ENCODE data around the gene DENND1A.
A peak's percentile ranks its signal among the peaks of the same experiment; 100 is the strongest.

DENND1A gene

GRCh38 chr9:123373447-123373923 lies 556.4 kb downstream of the DENND1A start:
- Histone ChIP-seq H3K36me3 (ENCODE audit: control insufficient read depth, insufficient read depth, low read length) (no peaks in the 10 kb centered on the region), H3K27me3 (ENCODE audit: control insufficient read depth, insufficient read depth, low read length) (peaks cover 49% of the 10 kb centered on the region), H3K27ac (ENCODE audit: low read depth, low read length) (no peak overlapping the region), H3K9ac (ENCODE audit: low read depth, low read length) (peak overlapping the region; percentile 14; the same call in 1 of the 2 replicates), H3K4me3 (ENCODE audit: low read depth, low read length) (peak overlapping the region; percentile 31; the same call in 1 of the 2 replicates), H3K4me1 (ENCODE audit: control insufficient read depth, insufficient read depth, low read length) (peaks cover 6% of the 10 kb centered on the region; the same call in 1 of the 2 replicates), H3K9me3 (ENCODE audit: control insufficient read depth, insufficient read depth, low read length) (no peaks in the 10 kb centered on the region)

- H3K36me3 ChIP-seq (ENCODE audit: control insufficient read depth, insufficient read depth, low read length): no peaks in the 10 kb centered on the region
- peak overlapping the region; percentile 31; the same call in 1 of the 2 replicates for H3K4me3 ChIP-seq (ENCODE audit: low read depth, low read length)
- peaks cover 49% of the 10 kb centered on the region for H3K27me3 ChIP-seq (ENCODE audit: control insufficient read depth, insufficient read depth, low read length)
- H3K27ac ChIP-seq (ENCODE audit: low read depth, low read length): no peak overlapping the region
- peak overlapping the region; percentile 14; the same call in 1 of the 2 replicates for H3K9ac ChIP-seq (ENCODE audit: low read depth, low read length)
- H3K4me1 ChIP-seq (ENCODE audit: control insufficient read depth, insufficient read depth, low read length): peaks cover 11% of the 10 kb centered on the region; the same call in 1 of the 2 replicates
- no peaks in the 10 kb centered on the region for H3K9me3 ChIP-seq (ENCODE audit: control insufficient read depth, insufficient read depth, low read length)
These were observed 557.0 kb downstream of the DENND1A start for GRCh38 chr9:123372766-123373446.

GRCh38 chr9:123371805-123372590 lies 557.9 kb downstream of the DENND1A start:
- Histone ChIP-seq H3K4me3 (ENCODE audit: low read depth, low read length) (no peak overlapping the region), H3K27ac (ENCODE audit: low read depth, low read length) (no peak overlapping the region), H3K9ac (ENCODE audit: low read depth, low read length) (no peak overlapping the region), H3K9me3 (ENCODE audit: control insufficient read depth, insufficient read depth, low read length) (no peaks in the 10 kb centered on the region), H3K27me3 (ENCODE audit: control insufficient read depth, insufficient read depth, low read length) (peaks cover 49% of the 10 kb centered on the region), H3K36me3 (ENCODE audit: control insufficient read depth, insufficient read depth, low read length) (no peaks in the 10 kb centered on the region), H3K4me1 (ENCODE audit: control insufficient read depth, insufficient read depth, low read length) (peaks cover 11% of the 10 kb centered on the region; the same call in 1 of the 2 replicates)

GRCh38 chr9:123371228-123371584 lies 558.7 kb downstream of the DENND1A start:
- Histone ChIP-seq H3K36me3 (ENCODE audit: control insufficient read depth, insufficient read depth, low read length) (no peaks in the 10 kb centered on the region), H3K9ac (ENCODE audit: low read depth, low read length) (no peak overlapping the region), H3K27me3 (ENCODE audit: control insufficient read depth, insufficient read depth, low read length) (peaks cover 49% of the 10 kb centered on the region), H3K27ac (ENCODE audit: low read depth, low read length) (no peak overlapping the region), H3K4me1 (ENCODE audit: control insufficient read depth, insufficient read depth, low read length) (peaks cover 11% of the 10 kb centered on the region; the same call in 1 of the 2 replicates), H3K4me3 (ENCODE audit: low read depth, low read length) (no peak overlapping the region), H3K9me3 (ENCODE audit: control insufficient read depth, insufficient read depth, low read length) (no peaks in the 10 kb centered on the region)

- Histone ChIP-seq H3K9me3 (ENCODE audit: control insufficient read depth, insufficient read depth, low read length) (no peaks in the 10 kb centered on the region), H3K27ac (ENCODE audit: low read depth, low read length) (no peak overlapping the region), H3K36me3 (ENCODE audit: control insufficient read depth, insufficient read depth, low read length) (no peaks in the 10 kb centered on the region), H3K27me3 (ENCODE audit: control insufficient read depth, insufficient read depth, low read length) (peaks cover 49% of the 10 kb centered on the region), H3K4me1 (ENCODE audit: control insufficient read depth, insufficient read depth, low read length) (peaks cover 11% of the 10 kb centered on the region), H3K9ac (ENCODE audit: low read depth, low read length) (no peak overlapping the region), H3K4me3 (ENCODE audit: low read depth, low read length) (no peak overlapping the region)
These were observed 559.2 kb downstream of the DENND1A start for GRCh38 chr9:123370526-123371227.

- no peaks in the 10 kb centered on the region for H3K9me3 ChIP-seq (ENCODE audit: control insufficient read depth, insufficient read depth, low read length)
- no peak overlapping the region for H3K4me3 ChIP-seq (ENCODE audit: low read depth, low read length)
- H3K27ac ChIP-seq (ENCODE audit: low read depth, low read length): no peak overlapping the region
- H3K27me3 ChIP-seq (ENCODE audit: control insufficient read depth, insufficient read depth, low read length): peaks cover 47% of the 10 kb centered on the region
- H3K4me1 ChIP-seq (ENCODE audit: control insufficient read depth, insufficient read depth, low read length): peaks cover 16% of the 10 kb centered on the region
- H3K36me3 ChIP-seq (ENCODE audit: control insufficient read depth, insufficient read depth, low read length): no peaks in the 10 kb centered on the region
- H3K9ac ChIP-seq (ENCODE audit: low read depth, low read length): no peak overlapping the region
These were observed 559.8 kb downstream of the DENND1A start for GRCh38 chr9:123370108-123370507.

GRCh38 chr9:123369296-123369695 lies 560.6 kb downstream of the DENND1A start:
- H3K27me3 ChIP-seq (ENCODE audit: control insufficient read depth, insufficient read depth, low read length): peaks cover 38% of the 10 kb centered on the region
- no peak overlapping the region for H3K9ac ChIP-seq (ENCODE audit: low read depth, low read length)
- H3K9me3 ChIP-seq (ENCODE audit: control insufficient read depth, insufficient read depth, low read length): no peaks in the 10 kb centered on the region
- H3K36me3 ChIP-seq (ENCODE audit: control insufficient read depth, insufficient read depth, low read length): no peaks in the 10 kb centered on the region
- no peak overlapping the region for H3K4me3 ChIP-seq (ENCODE audit: low read depth, low read length)
- H3K4me1 ChIP-seq (ENCODE audit: control insufficient read depth, insufficient read depth, low read length): peaks cover 14% of the 10 kb centered on the region
- no peak overlapping the region for H3K27ac ChIP-seq (ENCODE audit: low read depth, low read length)

GRCh38 chr9:123368536-123369153 lies 561.3 kb downstream of the DENND1A start:
- peaks cover 12% of the 10 kb centered on the region for H3K4me1 ChIP-seq (ENCODE audit: control insufficient read depth, insufficient read depth, low read length)
- H3K4me3 ChIP-seq (ENCODE audit: low read depth, low read length): no peak overlapping the region
- no peak overlapping the region for H3K27ac ChIP-seq (ENCODE audit: low read depth, low read length)
- no peaks in the 10 kb centered on the region for H3K9me3 ChIP-seq (ENCODE audit: control insufficient read depth, insufficient read depth, low read length)
- no peak overlapping the region for H3K9ac ChIP-seq (ENCODE audit: low read depth, low read length)
- no peaks in the 10 kb centered on the region for H3K36me3 ChIP-seq (ENCODE audit: control insufficient read depth, insufficient read depth, low read length)
- H3K27me3 ChIP-seq (ENCODE audit: control insufficient read depth, insufficient read depth, low read length): peaks cover 32% of the 10 kb centered on the region

GRCh38 chr9:123368023-123368422 lies 561.9 kb downstream of the DENND1A start:
- H3K4me1 ChIP-seq (ENCODE audit: control insufficient read depth, insufficient read depth, low read length): peaks cover 12% of the 10 kb centered on the region
- H3K9ac ChIP-seq (ENCODE audit: low read depth, low read length): no peak overlapping the region
- no peak overlapping the region for H3K4me3 ChIP-seq (ENCODE audit: low read depth, low read length)
- peaks cover 26% of the 10 kb centered on the region for H3K27me3 ChIP-seq (ENCODE audit: control insufficient read depth, insufficient read depth, low read length)
- H3K36me3 ChIP-seq (ENCODE audit: control insufficient read depth, insufficient read depth, low read length): no peaks in the 10 kb centered on the region
- H3K9me3 ChIP-seq (ENCODE audit: control insufficient read depth, insufficient read depth, low read length): no peaks in the 10 kb centered on the region
- no peak overlapping the region for H3K27ac ChIP-seq (ENCODE audit: low read depth, low read length)

GRCh38 chr9:123365881-123366528 lies 563.9 kb downstream of the DENND1A start:
- Histone ChIP-seq H3K4me3 (ENCODE audit: low read depth, low read length) (no peak overlapping the region), H3K27ac (ENCODE audit: low read depth, low read length) (no peak overlapping the region), H3K36me3 (ENCODE audit: control insufficient read depth, insufficient read depth, low read length) (no peaks in the 10 kb centered on the region), H3K9ac (ENCODE audit: low read depth, low read length) (no peak overlapping the region), H3K9me3 (ENCODE audit: control insufficient read depth, insufficient read depth, low read length) (no peaks in the 10 kb centered on the region), H3K27me3 (ENCODE audit: control insufficient read depth, insufficient read depth, low read length) (peaks cover 5% of the 10 kb centered on the region; the same call in 1 of the 2 replicates), H3K4me1 (ENCODE audit: control insufficient read depth, insufficient read depth, low read length) (peaks cover 20% of the 10 kb centered on the region)

All from HUES48 (cell line).